Progenitor cell of endocrine pancreas (in vitro differentiated cells): ENCODE data around the gene EPS8. TPM values are rescaled to one million over a fixed set of nuclear protein-coding genes. Genes with fewer than 3 reads are reported as not detected.
"Not testable (repeated sequence)": the region's sequence is repeated elsewhere in the genome, so short reads cannot be mapped to it uniquely, and the experiment has no call there.

Experiments used
- DNase-seq: peaks from one replicate; pipeline ENCODE4 v3.0.0; 2021; ENCODE audit warnings: low spot score; ENCODE audit not compliant: unreplicated experiment
- H3K27ac Mint-ChIP-seq: 2 replicates; pipeline ENCODE4 v1.8.0; 2021; ENCODE audit warnings: mild to moderate bottlenecking, moderate library complexity, mixed read lengths
- H3K27me3 Mint-ChIP-seq: 2 replicates; pipeline ENCODE4 v1.8.0; 2021; ENCODE audit warnings: mixed read lengths
- H3K36me3 Mint-ChIP-seq: 2 replicates; pipeline ENCODE4 v1.8.0; 2022; ENCODE audit warnings: mixed read lengths; ENCODE audit not compliant: insufficient read depth
- H3K4me1 Mint-ChIP-seq: 2 replicates; pipeline ENCODE4 v1.8.0; 2021; ENCODE audit warnings: low read depth, mixed read lengths
- H3K4me3 Mint-ChIP-seq: 2 replicates; pipeline ENCODE4 v1.8.0; 2021; ENCODE audit warnings: low read depth, mild to moderate bottlenecking, moderate library complexity, mixed read lengths
- H3K9me3 Mint-ChIP-seq: 2 replicates; pipeline ENCODE4 v1.8.0; 2021; ENCODE audit warnings: low read depth, mixed read lengths
- total RNA-seq: library from RNA; stranded (reverse); gene quantifications from 2 replicates; pipeline ENCODE4 v1.2.1, GENCODE V29; 2021
- TF ChIP-seq, protein P1 (sequence below): fragments of 200-600 bp; sonication (generic); IDR thresholded peaks from one replicate; pipeline ENCODE4 v1.5.0; 2021; ENCODE audit warnings: antibody characterized with exemption, mild to moderate bottlenecking; ENCODE audit not compliant: unreplicated experiment

Gene EPS8
- total RNA-seq, 1 donor from 2014 or later = 23.2 TPM

DNA sequence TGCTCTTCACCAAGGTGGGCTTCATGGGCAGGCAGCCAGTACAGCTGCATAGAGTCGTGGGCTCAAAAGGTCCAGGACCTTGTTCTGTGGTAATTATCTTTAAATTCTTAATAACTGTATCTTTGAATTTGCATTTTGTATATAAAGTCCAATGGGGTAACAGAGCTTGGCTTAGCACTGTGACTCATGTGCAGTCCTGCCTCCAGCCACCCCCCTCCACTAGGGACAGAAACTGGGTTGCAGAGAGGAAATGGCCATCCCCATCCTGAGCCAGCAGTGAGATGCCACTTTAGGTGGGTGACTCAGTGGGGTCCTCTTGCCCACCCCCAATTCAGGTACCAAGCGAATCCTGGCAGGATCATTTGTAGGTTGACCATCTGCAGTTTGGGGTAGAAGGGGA lies 48.1 kb downstream of the EPS8 start:
- H3K36me3 Mint-ChIP-seq = peaks cover 4% of the 10 kb centered on the region
- no peaks in the 10 kb centered on the region for H3K4me1 Mint-ChIP-seq
- no peak overlapping the region for H3K27ac Mint-ChIP-seq

DNA sequence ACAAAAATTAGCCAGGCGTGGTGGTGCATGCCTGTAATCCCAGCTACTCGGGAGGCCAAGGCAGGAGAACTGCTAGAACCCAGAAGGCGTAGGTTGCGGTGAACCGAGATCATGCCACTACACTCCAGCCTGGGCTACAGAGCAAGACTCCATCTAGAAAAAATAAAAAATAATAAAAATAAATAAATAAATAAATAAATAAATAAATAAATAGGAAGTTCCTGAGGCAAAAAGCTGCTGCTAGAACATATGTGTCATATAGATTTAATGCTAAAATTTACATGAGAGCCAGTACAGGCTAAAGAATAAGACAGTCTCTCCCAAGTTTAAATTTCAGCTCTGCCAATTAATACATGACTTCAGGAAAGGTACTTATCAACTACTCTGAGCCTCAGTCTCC lies 48.8 kb downstream of the EPS8 start:
- H3K4me3 Mint-ChIP-seq, H3K4me1 Mint-ChIP-seq, H3K27ac Mint-ChIP-seq, H3K27me3 Mint-ChIP-seq, H3K36me3 Mint-ChIP-seq, DNase-seq: not testable (repeated sequence)
- H3K9me3 Mint-ChIP-seq = peaks cover 16% of the 10 kb centered on the region

More for the DNA sequence above, 48.1 kb downstream of the EPS8 start:
- H3K4me3 Mint-ChIP-seq = no peak overlapping the region
- peaks cover 16% of the 10 kb centered on the region for H3K9me3 Mint-ChIP-seq
- DNase-seq = no peak
- no peaks in the 10 kb centered on the region for H3K27me3 Mint-ChIP-seq
- TF ChIP-seq, protein P1, sequence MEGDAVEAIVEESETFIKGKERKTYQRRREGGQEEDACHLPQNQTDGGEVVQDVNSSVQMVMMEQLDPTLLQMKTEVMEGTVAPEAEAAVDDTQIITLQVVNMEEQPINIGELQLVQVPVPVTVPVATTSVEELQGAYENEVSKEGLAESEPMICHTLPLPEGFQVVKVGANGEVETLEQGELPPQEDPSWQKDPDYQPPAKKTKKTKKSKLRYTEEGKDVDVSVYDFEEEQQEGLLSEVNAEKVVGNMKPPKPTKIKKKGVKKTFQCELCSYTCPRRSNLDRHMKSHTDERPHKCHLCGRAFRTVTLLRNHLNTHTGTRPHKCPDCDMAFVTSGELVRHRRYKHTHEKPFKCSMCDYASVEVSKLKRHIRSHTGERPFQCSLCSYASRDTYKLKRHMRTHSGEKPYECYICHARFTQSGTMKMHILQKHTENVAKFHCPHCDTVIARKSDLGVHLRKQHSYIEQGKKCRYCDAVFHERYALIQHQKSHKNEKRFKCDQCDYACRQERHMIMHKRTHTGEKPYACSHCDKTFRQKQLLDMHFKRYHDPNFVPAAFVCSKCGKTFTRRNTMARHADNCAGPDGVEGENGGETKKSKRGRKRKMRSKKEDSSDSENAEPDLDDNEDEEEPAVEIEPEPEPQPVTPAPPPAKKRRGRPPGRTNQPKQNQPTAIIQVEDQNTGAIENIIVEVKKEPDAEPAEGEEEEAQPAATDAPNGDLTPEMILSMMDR = no peak

DNA sequence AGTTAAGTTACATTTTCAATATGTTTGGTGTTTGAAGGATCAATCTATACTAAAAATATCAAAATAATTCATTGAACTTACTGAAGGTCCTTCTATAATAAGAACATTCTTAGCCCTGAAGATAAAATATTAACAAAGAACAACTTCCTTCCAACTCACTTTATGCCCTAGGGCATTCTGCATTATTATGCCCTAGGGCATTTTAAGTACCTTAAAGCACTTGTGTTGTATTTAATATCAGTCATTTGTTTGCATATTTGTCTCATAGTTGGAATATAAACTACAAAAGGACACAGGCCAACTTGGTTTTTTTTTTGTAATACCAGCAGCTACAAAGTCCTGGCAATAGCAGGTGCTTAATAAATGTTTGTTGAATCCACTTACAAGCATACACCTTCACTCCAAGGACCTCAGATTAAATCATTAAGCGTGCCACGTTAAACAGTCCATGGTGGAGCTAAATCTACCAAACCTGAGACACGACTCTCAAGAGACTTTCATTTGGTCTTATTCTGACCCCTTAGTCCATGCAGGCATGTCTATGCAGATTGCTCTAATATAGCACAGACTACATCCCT lies 50.7 kb downstream of the EPS8 start:
- Mint-ChIP-seq H3K9me3 (peaks cover 12% of the 10 kb centered on the region), H3K4me3 (no peak overlapping the region), H3K27ac (no peak overlapping the region), H3K27me3 (no peaks in the 10 kb centered on the region), H3K4me1 (no peaks in the 10 kb centered on the region), H3K36me3 (peaks cover 4% of the 10 kb centered on the region)
- DNase-seq = no peak
- TF ChIP-seq, protein P1 = no peak

DNA sequence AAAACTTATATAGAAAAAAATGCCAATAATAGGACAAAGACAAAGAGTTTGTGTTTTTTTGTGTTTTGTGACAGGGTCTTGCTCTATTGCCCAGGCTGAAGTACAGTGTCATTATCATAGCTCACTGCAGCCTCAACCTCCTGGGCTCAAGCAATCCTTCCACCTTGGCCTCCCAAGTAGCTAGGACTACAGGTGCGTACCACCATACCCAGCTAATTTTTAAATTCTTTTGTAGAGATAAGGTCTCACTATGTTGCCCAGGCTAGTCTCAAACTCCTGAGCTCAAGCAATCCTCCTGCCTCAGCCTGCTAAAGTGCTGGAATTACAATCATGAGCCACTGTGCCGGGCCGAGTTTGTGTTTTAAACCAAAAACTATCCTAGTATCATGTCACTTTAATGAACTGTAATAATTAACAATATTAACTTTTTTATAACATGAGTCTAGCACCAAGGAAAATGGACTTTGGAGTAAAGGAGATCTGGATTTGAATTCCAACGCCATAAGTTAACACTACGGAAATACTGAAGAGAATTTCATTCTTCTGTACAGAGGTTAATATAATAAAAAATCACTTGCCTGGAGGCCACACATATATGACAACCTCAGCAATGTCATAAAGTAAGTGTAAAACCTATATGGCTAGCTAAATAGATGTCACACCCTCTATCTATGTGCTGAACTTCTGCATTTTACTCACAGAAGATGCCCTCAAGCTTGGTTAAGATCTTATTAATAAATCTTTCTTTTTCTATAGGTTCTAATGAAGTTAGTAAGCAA lies 53.2 kb downstream of the EPS8 start:
- H3K9me3 Mint-ChIP-seq = peaks cover 3% of the 10 kb centered on the region

DNA sequence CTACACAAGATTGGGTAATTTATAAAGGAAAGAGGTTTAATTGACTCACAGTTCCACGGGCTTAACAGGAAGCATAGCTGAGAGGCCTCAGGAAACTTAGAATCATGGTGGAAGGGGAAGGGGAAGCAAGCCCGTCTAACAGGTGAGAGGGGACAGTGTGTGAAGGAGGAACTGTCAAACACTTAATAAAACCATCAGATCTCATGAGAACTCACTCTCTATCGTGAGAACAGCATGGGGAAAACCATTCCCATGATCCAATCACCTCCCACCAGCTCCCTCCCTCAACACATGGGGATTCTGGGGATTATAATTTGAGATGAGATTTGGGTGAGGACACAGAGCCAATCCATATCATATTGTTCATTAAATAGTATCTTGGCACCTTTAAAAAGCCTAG lies 56.1 kb downstream of the EPS8 start:
- Mint-ChIP-seq H3K4me3 (no peak overlapping the region), H3K27me3 (no peaks in the 10 kb centered on the region), H3K4me1 (peaks cover 4% of the 10 kb centered on the region), H3K27ac (no peak overlapping the region), H3K9me3 (peaks cover 10% of the 10 kb centered on the region), H3K36me3 (no peaks in the 10 kb centered on the region)
- no peak for DNase-seq
- TF ChIP-seq, protein P1 = no peak

More for the DNA sequence above, 53.2 kb downstream of the EPS8 start:
- no peak overlapping the region for H3K27ac Mint-ChIP-seq
- TF ChIP-seq, protein P1 = no peak
- no peak overlapping the region for H3K4me3 Mint-ChIP-seq
- H3K4me1 Mint-ChIP-seq = peaks cover 4% of the 10 kb centered on the region
- no peaks in the 10 kb centered on the region for H3K27me3 Mint-ChIP-seq
- DNase-seq = no peak
- no peaks in the 10 kb centered on the region for H3K36me3 Mint-ChIP-seq
